Testis (tissue), 3 donors: ENCODE results near the gene SCAMP5. TPM values are rescaled to one million over a fixed set of nuclear protein-coding genes. Genes with fewer than 3 reads are reported as not detected.

ENCODE experiments used
- DNase-seq: peaks from one replicate; pipeline ENCODE4 v3.0.0-alpha.2; 2019
- H3K27ac ChIP-seq, 2 donors: fragments of 200-600 bp; sonication (generic); one replicate each; pipeline ENCODE4 v1.5.1; 2019
- H3K27me3 ChIP-seq: fragments of 200-600 bp; sonication (generic); one replicate; pipeline ENCODE4 v1.5.1; 2019
- H3K36me3 ChIP-seq: fragments of 200-600 bp; sonication (generic); one replicate; pipeline ENCODE4 v1.5.1; 2017; ENCODE audit warnings: low read depth; ENCODE audit errors: missing control alignments
- H3K4me1 ChIP-seq: fragments of 200-600 bp; sonication (generic); one replicate; pipeline ENCODE4 v1.5.1; 2019
- H3K4me3 ChIP-seq, 2 donors: fragments of 200-600 bp; sonication (generic); one replicate each; pipeline ENCODE4 v1.5.1; 2017 to 2019
- H3K9me3 ChIP-seq: fragments of 200-600 bp; sonication (generic); one replicate; pipeline ENCODE4 v1.5.1; 2017
- CTCF ChIP-seq, 3 experiments: fragments of 450-650 bp in 2 of 3; fragments of 200-600 bp in 1 of 3; sonication (generic) in 1 of 3; IDR thresholded peaks; one replicate each; pipeline ENCODE4 v1.5.1; 2016 to 2019; ENCODE audit warnings: antibody characterized with exemption in 3 of 3, mild to moderate bottlenecking in 2 of 3, moderate library complexity in 1 of 3
- POLR2A ChIP-seq: fragments of 450-650 bp; IDR thresholded peaks from one replicate; pipeline ENCODE4 v1.6.1; 2017; ENCODE audit warnings: antibody characterized with exemption, mild to moderate bottlenecking, moderate library complexity
- WGBS, 2 donors: methylation state at CpG; one replicate each; pipeline ENCODE4 v1.1.5; 2018; 5-methylcytosine and 5-hydroxymethylcytosine counted together
- intact Hi-C: fragments of 100-400 bp; cut with DNase I; formaldehyde crosslinking; loops from one replicate; pipeline ENCODE4 v1.15.1; 2023; ENCODE audit warnings: low total_unique reads
- polyA plus RNA-seq: library from polyadenylated mRNA; stranded (reverse); fragments of 350-450 nt; fragmentation: Illumina TruSeq; extraction: RNeasy Lipid Tissue Mini Kit (QIAGEN cat#74804); gene quantifications from one replicate; pipeline ENCODE4 v1.2.3, GENCODE V29; 2014; ENCODE audit warnings: low read depth, low replicate concordance; ENCODE audit not compliant: insufficient read depth
- total RNA-seq, 2 donors: library from RNA; depleted of rRNA; stranded (reverse); fragments of >200 nt; gene quantifications; one replicate each; pipeline ENCODE4 v1.2.3, GENCODE V29; 2016

Gene SCAMP5
- total and polyA plus RNA-seq, 3 donors from 2014 or later: 25.3 to 37.0 (median 27.4) TPM

- Histone ChIP-seq H3K9me3 (no peaks in the 10 kb centered on the region), H3K36me3 (no peaks in the 10 kb centered on the region), H3K4me3 (no peak overlapping the region), H3K4me1 (peaks cover 49% of the 10 kb centered on the region), H3K27me3 (no peaks in the 10 kb centered on the region), H3K27ac (no peak overlapping the region)
- TF ChIP-seq CTCF (IDR thresholded peaks at IDR 0.05) (no peak), POLR2A (no peak)
- intact Hi-C loops: no loop called here
- no peak for DNase-seq
Measured at GRCh38 chr15:75061272-75061671, 65.9 kb downstream of the SCAMP5 start.

DNA sequence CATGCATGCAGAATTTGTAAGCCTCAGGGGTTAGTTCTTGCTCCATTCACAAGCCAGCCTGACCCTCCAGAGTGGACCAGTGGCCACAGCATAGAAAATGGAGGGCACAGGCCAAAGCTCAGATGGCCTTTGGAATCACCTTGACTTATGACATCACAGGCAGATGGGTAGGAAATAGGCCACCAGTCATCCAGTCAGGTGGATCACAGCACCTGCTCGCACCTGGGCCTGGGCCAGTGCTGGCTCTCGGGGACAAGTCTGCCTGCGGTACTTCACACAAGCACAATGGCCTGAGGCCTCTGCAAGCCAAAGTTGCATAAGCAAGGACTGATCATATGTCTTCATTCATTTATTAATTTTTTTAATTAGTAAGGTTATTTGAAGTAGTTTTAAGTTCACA is 67.3 kb downstream of the SCAMP5 start:
- no peak overlapping the region for H3K4me3 ChIP-seq
- peaks cover 62% of the 10 kb centered on the region for H3K4me1 ChIP-seq
- 63 to 67% methylated on average over 3 of the region's 3 CpGs for WGBS, 2 donors
- no peak for TF ChIP-seq POLR2A
- no peak for TF ChIP-seq CTCF (IDR thresholded peaks at IDR 0.05)
- intact Hi-C loops: no loop called here
- peak overlapping the region in 1 of 2 donors; percentile 26 for H3K27ac ChIP-seq
- no peak for DNase-seq
- no peaks in the 10 kb centered on the region for H3K27me3 ChIP-seq
- no peaks in the 10 kb centered on the region for H3K9me3 ChIP-seq
- H3K36me3 ChIP-seq: no peaks in the 10 kb centered on the region

GRCh38 chr15:75063338-75063737 is 68.0 kb downstream of the SCAMP5 start:
- DNase-seq: peak; percentile 75
- WGBS, 2 donors: 53 to 68% methylated on average over 4 of the region's 4 CpGs
- TF ChIP-seq CTCF (IDR thresholded peaks at IDR 0.05) (no peak), POLR2A (no peak)

GRCh38 chr15:75063889-75064288 is 68.5 kb downstream of the SCAMP5 start:
- WGBS, 2 donors: 87 to 92% methylated on average over 9 of the region's 9 CpGs
- H3K27ac ChIP-seq: peak overlapping the region; percentile 26 to 80
- DNase-seq: no peak
- peaks cover 62% of the 10 kb centered on the region for H3K4me1 ChIP-seq
- intact Hi-C loops: no loop called here
- no peak overlapping the region for H3K4me3 ChIP-seq
- no peaks in the 10 kb centered on the region for H3K36me3 ChIP-seq
- no peaks in the 10 kb centered on the region for H3K9me3 ChIP-seq
- TF ChIP-seq POLR2A: no peak
- no peak for TF ChIP-seq CTCF (IDR thresholded peaks at IDR 0.05)
- no peaks in the 10 kb centered on the region for H3K27me3 ChIP-seq

More at GRCh38 chr15:75063338-75063737, 68.0 kb downstream of the SCAMP5 start:
- Histone ChIP-seq H3K9me3 (no peaks in the 10 kb centered on the region), H3K27ac (peak overlapping the region in 1 of 2 donors; percentile 26), H3K4me1 (peaks cover 62% of the 10 kb centered on the region), H3K27me3 (no peaks in the 10 kb centered on the region), H3K4me3 (no peak overlapping the region), H3K36me3 (no peaks in the 10 kb centered on the region)
- intact Hi-C loops: no loop called here

DNA sequence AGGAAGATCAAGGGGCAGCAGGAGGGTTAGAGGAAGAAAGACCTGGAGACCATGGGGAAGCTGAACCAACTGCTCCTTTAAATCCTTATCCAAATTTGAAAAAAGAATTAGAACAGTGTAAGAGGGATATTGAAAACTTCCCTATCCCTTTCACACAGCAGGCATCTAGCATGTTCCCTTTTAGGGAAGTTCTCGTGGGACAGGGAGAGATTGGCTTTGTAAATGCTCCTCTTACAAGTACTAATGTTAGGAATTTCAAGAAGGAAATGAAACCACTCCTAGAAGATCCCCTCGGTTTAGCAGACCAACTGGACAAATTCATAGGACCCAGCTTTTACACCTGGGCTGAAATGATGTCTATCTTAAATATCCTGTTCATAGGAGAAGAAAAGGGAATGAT is 69.5 kb downstream of the SCAMP5 start:
- WGBS, 2 donors: 23 to 27% methylated on average over 2 of the region's 2 CpGs
- Histone ChIP-seq H3K9me3 (no peaks in the 10 kb centered on the region), H3K4me1 (peaks cover 62% of the 10 kb centered on the region), H3K4me3 (no peak overlapping the region), H3K36me3 (no peaks in the 10 kb centered on the region), H3K27me3 (no peaks in the 10 kb centered on the region), H3K27ac (peak overlapping the region; percentile 51 to 80)
- no peak for DNase-seq
- TF ChIP-seq POLR2A (no peak), CTCF (IDR thresholded peaks at IDR 0.05) (no peak)
- intact Hi-C loops: no loop called here
